ENCODE results near the gene FSIP1.

- TF ChIP-seq POLR2AphosphoS5 (IDR thresholded peaks at IDR 0.05), result no peak
- TF ChIP-seq POLR2A (IDR thresholded peaks at IDR 0.05), result no peak
Measured at GRCh38 chr15:39792844-39793335, 10.2 kb upstream of the FSIP1 start.

Data from gastroesophageal sphincter (tissue), 2 donors.